ENCODE data around the gene MRPL24. TPM values are rescaled to one million over a fixed set of nuclear protein-coding genes. Genes with fewer than 3 reads are reported as not detected.

The MRPL24 gene
- total and polyA plus RNA-seq, 2 of the 13 experiments (the other 11 are each of a cell fraction or from before 2014, with no cell fraction given) = 38.1 to 42.9 TPM

- TF ChIP-seq ZSCAN9 (CRISPR knock-in tag; IDR thresholded peaks at IDR 0.05; ENCODE audit: borderline replicate concordance) = no peak
- TF ChIP-seq ZNF777 (CRISPR knock-in tag; IDR thresholded peaks at IDR 0.05) = peak; percentile 28; the same call in 1 of the 2 replicates
- no peak for TF ChIP-seq PLSCR1 (CRISPR knock-in tag; IDR thresholded peaks at IDR 0.05; ENCODE audit: borderline replicate concordance)
- TF ChIP-seq ZNF580 (CRISPR knock-in tag; IDR thresholded peaks at IDR 0.05; ENCODE audit: borderline replicate concordance, low read depth) = peak; percentile 39; the same call in 1 of the 2 replicates
- no peak for TF ChIP-seq BORCS8-MEF2B (CRISPR knock-in tag; IDR thresholded peaks at IDR 0.05)
- no peak for TF ChIP-seq ZNF414 (CRISPR knock-in tag; IDR thresholded peaks at IDR 0.05)
- no peak for TF ChIP-seq ZNF816 (CRISPR knock-in tag; IDR thresholded peaks at IDR 0.05; ENCODE audit: borderline replicate concordance)
- no peak for TF ChIP-seq ZNF225 (CRISPR knock-in tag; IDR thresholded peaks at IDR 0.05)
- TF ChIP-seq SKI (IDR thresholded peaks at IDR 0.05; ENCODE audit: partially characterized antibody) = peak; percentile 22
- TF ChIP-seq ZBTB2 (CRISPR knock-in tag; IDR thresholded peaks at IDR 0.05; ENCODE audit: low read depth) = no peak
- TF ChIP-seq ZNF780A (CRISPR knock-in tag; IDR thresholded peaks at IDR 0.05) = no peak
- TF ChIP-seq ZKSCAN8 (CRISPR knock-in tag; IDR thresholded peaks at IDR 0.05; ENCODE audit: borderline replicate concordance) = 0 out of 2 replicates have a peak, but pooled peaks have one; percentile 47
- no peak for TF ChIP-seq RCOR2 (CRISPR knock-in tag; IDR thresholded peaks at IDR 0.05)
- no peak for TF ChIP-seq ZNF362 (CRISPR knock-in tag; IDR thresholded peaks at IDR 0.05; ENCODE audit: borderline replicate concordance)
- no peak; the same call in 1 of the 2 replicates for TF ChIP-seq ZNF563 (CRISPR knock-in tag; IDR thresholded peaks at IDR 0.05)
- TF ChIP-seq SP140L (CRISPR knock-in tag; IDR thresholded peaks at IDR 0.05; ENCODE audit: borderline replicate concordance) = no peak
- no peak for TF ChIP-seq NFKB2 (CRISPR knock-in tag; IDR thresholded peaks at IDR 0.05; ENCODE audit: borderline replicate concordance)
- no peak for TF ChIP-seq ZMAT3 (CRISPR knock-in tag; conservative IDR thresholded peaks at IDR 0.05)
- no peak for TF ChIP-seq ZBTB38 (CRISPR knock-in tag; IDR thresholded peaks at IDR 0.05)
- TF ChIP-seq CHD4 (IDR thresholded peaks at IDR 0.05; ENCODE audit: borderline replicate concordance, low read length) = no peak
- TF ChIP-seq ZZZ3 (CRISPR knock-in tag; IDR thresholded peaks at IDR 0.05; ENCODE audit: borderline replicate concordance) = no peak
- TF ChIP-seq ZNF841 (CRISPR knock-in tag; IDR thresholded peaks at IDR 0.05; ENCODE audit: borderline replicate concordance) = no peak
- TF ChIP-seq ZFY (CRISPR knock-in tag; IDR thresholded peaks at IDR 0.05) = peak; percentile 91
- TF ChIP-seq ZNF224 (CRISPR knock-in tag; IDR thresholded peaks at IDR 0.05) = no peak
- no peak for TF ChIP-seq MATR3 (CRISPR knock-in tag; IDR thresholded peaks at IDR 0.05)
These were observed 6.1 kb upstream of the MRPL24 start (continued) for GRCh38 chr1:156746728-156747631.

Data from HepG2 (cell line).